Endometrial microvascular endothelial cells (primary cell): Measurements from ENCODE around the gene SLC27A3. TPM values are rescaled to one million over a fixed set of nuclear protein-coding genes. Genes with fewer than 3 reads are reported as not detected.
"Not testable (repeated sequence)": the region's sequence is repeated elsewhere in the genome, so short reads cannot be mapped to it uniquely, and the experiment has no call there.

Experiments
- in situ Hi-C: cut with HindIII; loops from 2 replicates; pipeline ENCODE4 v1.10.0; 2017; ENCODE audit warnings: low sequenced_read_pairs, low pct_unique_long_range_greater_than_20kb; ENCODE audit errors: inconsistent ontology term
- total RNA-seq: library from RNA; depleted of rRNA; stranded (reverse); fragments of >200 nt; gene quantifications from one replicate; pipeline ENCODE4 v1.2.3, GENCODE V29; 2015; ENCODE audit errors: inconsistent ontology term

The SLC27A3 gene
- total RNA-seq, 1 donor from 2014 or later, result 18.0 TPM

- in situ Hi-C loops, result no loop called here
Observed at GRCh38 chr1:153778051-153778823, 3.0 kb downstream of the SLC27A3 start.

GRCh38 chr1:153778824-153779519 is 3.8 kb downstream of the SLC27A3 start:
- in situ Hi-C loops, result no loop called here

GRCh38 chr1:153779781-153780541 is 4.8 kb downstream of the SLC27A3 start:
- in situ Hi-C loops, result no loop called here

GRCh38 chr1:153780551-153780950 is 5.3 kb downstream of the SLC27A3 start:
- in situ Hi-C loops, result no loop called here

GRCh38 chr1:153782648-153783047 is 7.4 kb downstream of the SLC27A3 start:
- in situ Hi-C loops, result not testable (repeated sequence)

GRCh38 chr1:153783233-153784190 is 8.3 kb downstream of the SLC27A3 start:
- in situ Hi-C loops, result no loop called here

- in situ Hi-C loops, result no loop called here
Observed at GRCh38 chr1:153786038-153786790, 11.0 kb downstream of the SLC27A3 start.

- in situ Hi-C loops, result no loop called here
Observed at GRCh38 chr1:153789478-153790034, 14.3 kb downstream of the SLC27A3 start.

GRCh38 chr1:153790313-153790965 is 15.2 kb downstream of the SLC27A3 start:
- in situ Hi-C loops, result no loop called here

- in situ Hi-C loops, result no loop called here
Observed at GRCh38 chr1:153790966-153791647, 15.9 kb downstream of the SLC27A3 start.

- in situ Hi-C loops, result no loop called here
Observed at GRCh38 chr1:153791648-153792253, 16.5 kb downstream of the SLC27A3 start.

- in situ Hi-C loops, result no loop called here
Observed at GRCh38 chr1:153792631-153793041, 17.4 kb downstream of the SLC27A3 start.

- in situ Hi-C loops, result no loop called here
Observed at GRCh38 chr1:153793261-153793972, 18.2 kb downstream of the SLC27A3 start.

- in situ Hi-C loops, result no loop called here
Observed at GRCh38 chr1:153793973-153794615, 18.9 kb downstream of the SLC27A3 start.

GRCh38 chr1:153794624-153795329 is 19.6 kb downstream of the SLC27A3 start:
- in situ Hi-C loops, result no loop called here
